Measurements from ENCODE around the gene VPS35L. TPM values are rescaled to one million over a fixed set of nuclear protein-coding genes. Genes with fewer than 3 reads are reported as not detected.
"Not testable (repeated sequence)": the region's sequence is repeated elsewhere in the genome, so short reads cannot be mapped to it uniquely, and the experiment has no call there.

Gene VPS35L
- total RNA-seq, 1 donor from 2014 or later: 62.8 TPM

DNA sequence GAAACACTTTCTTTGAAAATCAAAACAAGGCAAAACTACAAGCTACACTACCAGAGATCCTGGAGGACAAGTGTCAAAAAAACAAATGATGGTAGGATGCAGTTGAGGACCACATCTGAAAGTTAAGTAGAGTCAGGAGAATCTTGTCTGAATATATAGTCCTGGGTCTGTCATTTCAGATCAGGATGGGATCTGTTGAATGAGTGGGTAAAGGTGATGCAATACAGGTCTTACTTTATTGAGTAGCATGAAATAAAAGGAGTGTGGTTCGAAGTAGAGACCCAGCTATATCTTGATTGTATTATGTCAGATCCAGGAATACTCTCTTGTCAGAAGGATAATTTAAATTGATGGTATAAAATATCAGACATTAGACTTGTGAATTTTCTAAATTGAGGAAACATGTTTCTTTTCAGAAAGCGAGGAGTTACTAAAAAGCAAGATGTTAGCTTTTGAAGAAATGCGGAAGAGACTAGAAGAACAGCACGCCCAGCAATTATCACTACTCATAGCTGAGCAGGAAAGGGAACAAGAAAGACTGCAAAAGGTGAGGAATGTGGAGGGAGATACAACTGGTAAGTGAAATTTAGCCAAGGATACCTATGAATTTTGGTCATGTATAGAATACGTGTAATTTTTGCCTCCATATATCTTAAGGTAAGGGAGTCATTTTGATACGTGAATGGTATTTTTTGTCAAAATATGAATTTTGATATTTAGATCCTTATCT lies 15.1 kb upstream of the VPS35L start:
- DNase-seq (ENCODE audit: low read depth): no peak
- Histone ChIP-seq H3K4me3 (ENCODE audit: low read depth, low read length) (no peak overlapping the region), H3K27me3 (ENCODE audit: control insufficient read depth, insufficient read depth, low read length) (no peaks in the 10 kb centered on the region), H3K36me3 (ENCODE audit: control insufficient read depth, insufficient read depth, low read length) (no peaks in the 10 kb centered on the region)
- TF ChIP-seq, protein P1, sequence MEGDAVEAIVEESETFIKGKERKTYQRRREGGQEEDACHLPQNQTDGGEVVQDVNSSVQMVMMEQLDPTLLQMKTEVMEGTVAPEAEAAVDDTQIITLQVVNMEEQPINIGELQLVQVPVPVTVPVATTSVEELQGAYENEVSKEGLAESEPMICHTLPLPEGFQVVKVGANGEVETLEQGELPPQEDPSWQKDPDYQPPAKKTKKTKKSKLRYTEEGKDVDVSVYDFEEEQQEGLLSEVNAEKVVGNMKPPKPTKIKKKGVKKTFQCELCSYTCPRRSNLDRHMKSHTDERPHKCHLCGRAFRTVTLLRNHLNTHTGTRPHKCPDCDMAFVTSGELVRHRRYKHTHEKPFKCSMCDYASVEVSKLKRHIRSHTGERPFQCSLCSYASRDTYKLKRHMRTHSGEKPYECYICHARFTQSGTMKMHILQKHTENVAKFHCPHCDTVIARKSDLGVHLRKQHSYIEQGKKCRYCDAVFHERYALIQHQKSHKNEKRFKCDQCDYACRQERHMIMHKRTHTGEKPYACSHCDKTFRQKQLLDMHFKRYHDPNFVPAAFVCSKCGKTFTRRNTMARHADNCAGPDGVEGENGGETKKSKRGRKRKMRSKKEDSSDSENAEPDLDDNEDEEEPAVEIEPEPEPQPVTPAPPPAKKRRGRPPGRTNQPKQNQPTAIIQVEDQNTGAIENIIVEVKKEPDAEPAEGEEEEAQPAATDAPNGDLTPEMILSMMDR (IDR thresholded peaks at IDR 0.05; ENCODE audit: insufficient read depth, low read length, poor library complexity, severe bottlenecking): no peak

DNA sequence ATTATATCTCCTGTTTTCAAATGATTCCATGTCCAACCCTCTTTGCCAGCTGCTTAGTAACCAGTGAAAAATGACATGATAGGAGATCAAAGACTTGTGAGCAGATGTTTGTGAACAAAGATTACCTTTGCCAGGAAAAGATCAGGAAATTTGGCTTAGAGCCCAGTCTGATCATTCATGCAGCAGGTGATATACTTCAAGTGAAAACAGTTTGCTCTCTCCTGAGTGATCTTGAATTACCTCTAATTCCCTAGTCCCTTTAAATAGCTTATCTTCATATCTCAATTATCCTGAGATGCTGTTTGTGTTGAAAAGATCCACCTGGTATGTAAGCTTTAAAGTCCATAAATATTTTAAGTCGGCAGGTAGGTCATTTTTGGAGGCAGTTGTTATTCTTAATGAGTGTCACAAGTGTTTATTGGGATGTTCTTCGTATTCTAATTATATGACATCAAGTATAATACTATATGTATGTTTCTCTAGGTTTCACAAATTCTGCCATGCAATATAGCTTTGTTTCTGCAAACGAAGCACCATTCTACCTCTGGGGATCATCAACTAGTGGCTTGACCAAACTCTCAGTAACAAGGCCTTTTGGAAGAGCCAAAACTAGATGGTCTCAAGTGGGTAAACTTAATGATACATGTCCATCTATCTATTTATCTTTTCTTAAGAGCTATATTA lies 13.2 kb upstream of the VPS35L start:
- Histone ChIP-seq H3K4me3 (ENCODE audit: low read depth, low read length) (no peak overlapping the region), H3K36me3 (ENCODE audit: control insufficient read depth, insufficient read depth, low read length) (no peaks in the 10 kb centered on the region), H3K27me3 (ENCODE audit: control insufficient read depth, insufficient read depth, low read length) (no peaks in the 10 kb centered on the region)
- no peak for DNase-seq (ENCODE audit: low read depth)
- TF ChIP-seq, protein P1 (IDR thresholded peaks at IDR 0.05; ENCODE audit: insufficient read depth, low read length, poor library complexity, severe bottlenecking): no peak

DNA sequence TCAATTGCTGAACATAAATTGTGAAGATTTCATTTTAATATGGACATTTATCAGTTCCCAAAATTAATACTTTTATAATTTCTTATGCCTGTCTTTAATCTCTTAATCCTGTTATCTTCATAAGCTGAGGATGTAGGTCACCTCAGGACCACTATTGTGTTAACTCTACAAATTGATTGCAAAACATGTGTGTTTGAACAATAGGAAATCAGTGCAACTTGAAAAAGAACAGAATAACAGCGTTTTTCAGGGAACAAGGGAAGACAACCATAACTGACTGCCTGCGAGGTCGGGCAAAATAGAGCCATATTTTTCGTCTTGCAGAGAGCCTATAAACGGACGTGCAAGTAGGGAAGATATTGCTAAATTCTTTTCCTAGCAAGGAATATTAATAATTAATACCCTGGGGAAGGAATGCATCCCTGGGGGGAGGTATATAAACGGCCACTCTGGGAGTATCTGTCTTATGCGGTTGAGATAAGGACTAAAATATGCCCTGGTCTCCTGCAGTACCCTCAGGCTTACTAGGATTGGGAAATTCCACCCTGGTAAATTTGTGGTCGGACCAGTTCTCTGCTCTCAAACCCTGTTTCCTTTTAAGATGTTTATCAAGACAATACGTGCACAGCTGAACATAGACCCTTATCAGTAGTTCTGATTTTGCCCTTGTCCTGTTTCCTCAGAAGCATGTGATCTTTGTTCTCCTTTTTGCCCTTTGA lies 12.1 kb upstream of the VPS35L start:
- not testable (repeated sequence) for H3K36me3 ChIP-seq (ENCODE audit: control insufficient read depth, insufficient read depth, low read length); H3K4me3 ChIP-seq (ENCODE audit: low read depth, low read length); DNase-seq (ENCODE audit: low read depth); H3K27me3 ChIP-seq (ENCODE audit: control insufficient read depth, insufficient read depth, low read length)

DNA sequence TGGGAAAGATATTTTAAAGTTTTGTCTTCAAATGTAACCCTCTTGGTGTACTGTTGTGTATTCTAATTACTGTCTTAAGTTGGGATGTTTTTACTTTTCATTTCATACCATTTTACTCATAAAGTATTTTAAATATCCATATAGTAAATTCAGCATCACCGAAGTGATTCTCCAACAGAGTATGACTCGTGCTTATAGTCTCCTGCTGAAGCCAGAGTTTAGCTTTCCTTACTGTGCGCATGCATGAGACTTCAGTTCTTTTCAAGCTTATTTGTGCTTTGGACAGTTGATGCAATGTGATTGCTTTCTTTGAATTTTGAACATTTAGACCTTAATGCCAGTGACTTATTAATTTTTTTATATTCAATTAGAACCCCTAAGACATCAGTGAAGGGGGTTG lies 7.4 kb upstream of the VPS35L start:
- no peaks in the 10 kb centered on the region for H3K36me3 ChIP-seq (ENCODE audit: control insufficient read depth, insufficient read depth, low read length)

DNA sequence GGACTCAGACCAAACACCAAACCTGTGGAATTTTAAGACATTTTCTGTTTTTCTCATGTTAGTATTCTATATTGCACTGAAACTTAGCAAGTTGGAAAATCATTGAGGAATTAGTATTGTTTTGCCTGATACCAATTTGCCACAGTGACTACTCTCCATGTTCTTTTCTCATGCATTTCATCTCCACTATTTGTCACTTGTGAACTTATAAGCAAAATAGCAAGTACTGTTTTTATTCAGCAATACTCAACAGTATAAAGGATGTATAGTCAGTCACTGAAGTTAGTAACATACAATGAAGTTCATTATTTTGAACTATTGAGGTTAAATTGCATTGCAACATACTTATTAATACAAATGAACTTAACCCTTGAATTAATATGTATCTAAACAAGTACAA lies 5.8 kb upstream of the VPS35L start:
- DNase-seq (ENCODE audit: low read depth): no peak
- TF ChIP-seq, protein P1 (IDR thresholded peaks at IDR 0.05; ENCODE audit: insufficient read depth, low read length, poor library complexity, severe bottlenecking): no peak
- Histone ChIP-seq H3K27me3 (ENCODE audit: control insufficient read depth, insufficient read depth, low read length) (no peaks in the 10 kb centered on the region), H3K36me3 (ENCODE audit: control insufficient read depth, insufficient read depth, low read length) (no peaks in the 10 kb centered on the region), H3K4me3 (ENCODE audit: low read depth, low read length) (no peak overlapping the region)

More for the DNA sequence above, 7.4 kb upstream of the VPS35L start:
- H3K27me3 ChIP-seq (ENCODE audit: control insufficient read depth, insufficient read depth, low read length): no peaks in the 10 kb centered on the region
- H3K4me3 ChIP-seq (ENCODE audit: low read depth, low read length): no peak overlapping the region
- no peak for DNase-seq (ENCODE audit: low read depth)
- TF ChIP-seq, protein P1 (IDR thresholded peaks at IDR 0.05; ENCODE audit: insufficient read depth, low read length, poor library complexity, severe bottlenecking): no peak

Measured in kidney epithelial cell (primary cell).